ENCODE results near the gene GALNS.
A peak's percentile ranks its signal among the peaks of the same experiment; 100 is the strongest.

Gene GALNS

DNA sequence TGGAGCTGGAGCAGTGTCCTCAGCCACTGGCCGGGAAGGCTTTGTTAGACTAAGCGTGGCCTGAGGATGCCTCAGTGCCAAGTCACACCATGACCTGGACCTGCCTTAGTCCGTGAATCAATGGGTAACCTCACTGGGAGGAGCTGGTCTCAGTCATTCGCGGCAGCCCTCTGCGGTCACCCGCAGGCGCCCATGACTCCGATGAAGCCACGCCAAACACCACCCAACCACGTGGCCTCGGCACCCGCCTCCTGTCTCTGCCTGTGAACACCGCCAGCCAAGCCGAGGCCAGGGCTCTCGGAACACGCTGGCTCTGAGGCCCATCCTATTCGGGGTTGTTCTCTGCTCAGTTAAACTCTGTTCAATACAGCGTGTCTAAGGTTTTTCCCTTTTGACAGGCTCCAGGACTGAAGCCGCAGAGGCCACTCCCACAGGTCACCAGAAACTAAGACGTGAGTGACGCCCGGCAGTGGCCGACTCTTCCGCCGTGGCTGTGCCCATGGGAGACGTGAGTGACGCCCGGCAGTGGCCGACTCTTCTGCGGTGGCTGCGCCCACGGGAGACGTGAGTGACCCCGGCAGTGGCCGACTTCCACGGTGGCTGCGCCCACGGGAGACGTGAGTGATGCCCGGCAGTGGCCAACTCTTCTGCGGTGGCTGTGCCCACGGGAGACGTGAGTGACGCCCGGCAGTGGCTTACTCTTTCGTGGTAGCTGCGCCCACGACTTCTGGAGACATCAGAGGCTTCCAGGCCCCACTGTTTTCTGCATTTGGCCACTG is 26.6 kb upstream of the GALNS start:
- ATAC-seq, result no peak
- TF ChIP-seq, protein P1, sequence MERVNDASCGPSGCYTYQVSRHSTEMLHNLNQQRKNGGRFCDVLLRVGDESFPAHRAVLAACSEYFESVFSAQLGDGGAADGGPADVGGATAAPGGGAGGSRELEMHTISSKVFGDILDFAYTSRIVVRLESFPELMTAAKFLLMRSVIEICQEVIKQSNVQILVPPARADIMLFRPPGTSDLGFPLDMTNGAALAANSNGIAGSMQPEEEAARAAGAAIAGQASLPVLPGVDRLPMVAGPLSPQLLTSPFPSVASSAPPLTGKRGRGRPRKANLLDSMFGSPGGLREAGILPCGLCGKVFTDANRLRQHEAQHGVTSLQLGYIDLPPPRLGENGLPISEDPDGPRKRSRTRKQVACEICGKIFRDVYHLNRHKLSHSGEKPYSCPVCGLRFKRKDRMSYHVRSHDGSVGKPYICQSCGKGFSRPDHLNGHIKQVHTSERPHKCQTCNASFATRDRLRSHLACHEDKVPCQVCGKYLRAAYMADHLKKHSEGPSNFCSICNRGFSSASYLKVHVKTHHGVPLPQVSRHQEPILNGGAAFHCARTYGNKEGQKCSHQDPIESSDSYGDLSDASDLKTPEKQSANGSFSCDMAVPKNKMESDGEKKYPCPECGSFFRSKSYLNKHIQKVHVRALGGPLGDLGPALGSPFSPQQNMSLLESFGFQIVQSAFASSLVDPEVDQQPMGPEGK (CRISPR knock-in tag; IDR thresholded peaks at IDR 0.05; ENCODE audit: borderline replicate concordance), result no peak
- TF ChIP-seq PPARA (CRISPR knock-in tag; IDR thresholded peaks at IDR 0.05; ENCODE audit: borderline replicate concordance) (no peak), RARB (CRISPR knock-in tag; IDR thresholded peaks at IDR 0.05) (no peak), ZFP3 (CRISPR knock-in tag; IDR thresholded peaks at IDR 0.05) (no peak), OSR1 (CRISPR knock-in tag; IDR thresholded peaks at IDR 0.05) (no peak)

DNA sequence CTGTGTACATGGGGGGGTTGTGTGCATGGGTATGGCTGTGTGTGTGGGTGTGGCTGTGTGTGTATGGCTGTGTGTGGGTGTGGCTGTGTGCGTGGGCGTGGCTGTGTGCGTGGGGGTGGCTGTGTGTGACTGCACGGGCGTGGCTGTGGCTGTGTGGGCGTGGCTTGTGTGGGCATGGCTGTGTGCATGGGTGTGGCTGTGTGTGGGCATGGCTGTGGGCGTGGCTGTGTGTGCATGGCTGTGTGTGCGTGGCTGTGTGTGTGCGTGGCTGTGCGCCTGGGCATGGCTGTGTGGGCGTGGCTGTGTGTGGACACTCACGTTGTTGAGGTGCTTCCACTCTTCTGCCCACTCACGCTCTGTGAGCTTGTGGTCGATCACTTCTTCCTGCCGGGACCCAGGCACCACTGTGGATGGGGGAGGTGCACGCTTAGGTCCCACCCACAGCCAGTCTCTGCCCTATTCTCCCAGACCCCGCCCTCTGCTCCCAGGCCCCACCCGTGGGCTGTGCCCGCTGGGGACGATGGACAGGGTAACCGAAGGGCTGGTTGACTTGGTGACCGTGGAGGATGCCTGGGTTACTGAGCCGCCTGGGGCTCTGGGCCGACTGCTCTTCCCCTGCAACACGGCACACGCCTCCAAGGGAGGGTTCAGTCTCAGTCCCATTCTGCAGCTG is 25.7 kb upstream of the GALNS start:
- ATAC-seq, result peak; percentile 8; the same call in 2 of the 3 replicates
- no peak for TF ChIP-seq RARB (CRISPR knock-in tag; IDR thresholded peaks at IDR 0.05)
- TF ChIP-seq, protein P2, sequence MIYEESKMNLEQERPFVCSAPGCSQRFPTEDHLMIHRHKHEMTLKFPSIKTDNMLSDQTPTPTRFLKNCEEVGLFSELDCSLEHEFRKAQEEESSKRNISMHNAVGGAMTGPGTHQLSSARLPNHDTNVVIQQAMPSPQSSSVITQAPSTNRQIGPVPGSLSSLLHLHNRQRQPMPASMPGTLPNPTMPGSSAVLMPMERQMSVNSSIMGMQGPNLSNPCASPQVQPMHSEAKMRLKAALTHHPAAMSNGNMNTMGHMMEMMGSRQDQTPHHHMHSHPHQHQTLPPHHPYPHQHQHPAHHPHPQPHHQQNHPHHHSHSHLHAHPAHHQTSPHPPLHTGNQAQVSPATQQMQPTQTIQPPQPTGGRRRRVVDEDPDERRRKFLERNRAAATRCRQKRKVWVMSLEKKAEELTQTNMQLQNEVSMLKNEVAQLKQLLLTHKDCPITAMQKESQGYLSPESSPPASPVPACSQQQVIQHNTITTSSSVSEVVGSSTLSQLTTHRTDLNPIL (CRISPR knock-in tag; IDR thresholded peaks at IDR 0.05; ENCODE audit: low read depth), result no peak
- no peak for TF ChIP-seq TOX (CRISPR knock-in tag; IDR thresholded peaks at IDR 0.05; ENCODE audit: borderline replicate concordance)
- TF ChIP-seq, protein P3, sequence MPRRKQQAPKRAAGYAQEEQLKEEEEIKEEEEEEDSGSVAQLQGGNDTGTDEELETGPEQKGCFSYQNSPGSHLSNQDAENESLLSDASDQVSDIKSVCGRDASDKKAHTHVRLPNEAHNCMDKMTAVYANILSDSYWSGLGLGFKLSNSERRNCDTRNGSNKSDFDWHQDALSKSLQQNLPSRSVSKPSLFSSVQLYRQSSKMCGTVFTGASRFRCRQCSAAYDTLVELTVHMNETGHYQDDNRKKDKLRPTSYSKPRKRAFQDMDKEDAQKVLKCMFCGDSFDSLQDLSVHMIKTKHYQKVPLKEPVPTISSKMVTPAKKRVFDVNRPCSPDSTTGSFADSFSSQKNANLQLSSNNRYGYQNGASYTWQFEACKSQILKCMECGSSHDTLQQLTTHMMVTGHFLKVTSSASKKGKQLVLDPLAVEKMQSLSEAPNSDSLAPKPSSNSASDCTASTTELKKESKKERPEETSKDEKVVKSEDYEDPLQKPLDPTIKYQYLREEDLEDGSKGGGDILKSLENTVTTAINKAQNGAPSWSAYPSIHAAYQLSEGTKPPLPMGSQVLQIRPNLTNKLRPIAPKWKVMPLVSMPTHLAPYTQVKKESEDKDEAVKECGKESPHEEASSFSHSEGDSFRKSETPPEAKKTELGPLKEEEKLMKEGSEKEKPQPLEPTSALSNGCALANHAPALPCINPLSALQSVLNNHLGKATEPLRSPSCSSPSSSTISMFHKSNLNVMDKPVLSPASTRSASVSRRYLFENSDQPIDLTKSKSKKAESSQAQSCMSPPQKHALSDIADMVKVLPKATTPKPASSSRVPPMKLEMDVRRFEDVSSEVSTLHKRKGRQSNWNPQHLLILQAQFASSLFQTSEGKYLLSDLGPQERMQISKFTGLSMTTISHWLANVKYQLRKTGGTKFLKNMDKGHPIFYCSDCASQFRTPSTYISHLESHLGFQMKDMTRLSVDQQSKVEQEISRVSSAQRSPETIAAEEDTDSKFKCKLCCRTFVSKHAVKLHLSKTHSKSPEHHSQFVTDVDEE (CRISPR knock-in tag; IDR thresholded peaks at IDR 0.05), result no peak
- TF ChIP-seq ARNTL (CRISPR knock-in tag; IDR thresholded peaks at IDR 0.05; ENCODE audit: borderline replicate concordance, low read depth), result no peak
- TF ChIP-seq OSR1 (CRISPR knock-in tag; IDR thresholded peaks at IDR 0.05), result no peak
- TF ChIP-seq, protein P4, sequence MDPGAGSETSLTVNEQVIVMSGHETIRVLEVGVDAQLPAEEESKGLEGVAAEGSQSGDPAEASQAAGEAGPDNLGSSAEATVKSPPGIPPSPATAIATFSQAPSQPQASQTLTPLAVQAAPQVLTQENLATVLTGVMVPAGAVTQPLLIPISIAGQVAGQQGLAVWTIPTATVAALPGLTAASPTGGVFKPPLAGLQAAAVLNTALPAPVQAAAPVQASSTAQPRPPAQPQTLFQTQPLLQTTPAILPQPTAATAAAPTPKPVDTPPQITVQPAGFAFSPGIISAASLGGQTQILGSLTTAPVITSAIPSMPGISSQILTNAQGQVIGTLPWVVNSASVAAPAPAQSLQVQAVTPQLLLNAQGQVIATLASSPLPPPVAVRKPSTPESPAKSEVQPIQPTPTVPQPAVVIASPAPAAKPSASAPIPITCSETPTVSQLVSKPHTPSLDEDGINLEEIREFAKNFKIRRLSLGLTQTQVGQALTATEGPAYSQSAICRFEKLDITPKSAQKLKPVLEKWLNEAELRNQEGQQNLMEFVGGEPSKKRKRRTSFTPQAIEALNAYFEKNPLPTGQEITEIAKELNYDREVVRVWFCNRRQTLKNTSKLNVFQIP (CRISPR knock-in tag; IDR thresholded peaks at IDR 0.05; ENCODE audit: borderline replicate concordance, low read depth), result no peak
- no peak for TF ChIP-seq PPARA (CRISPR knock-in tag; IDR thresholded peaks at IDR 0.05; ENCODE audit: borderline replicate concordance)

DNA sequence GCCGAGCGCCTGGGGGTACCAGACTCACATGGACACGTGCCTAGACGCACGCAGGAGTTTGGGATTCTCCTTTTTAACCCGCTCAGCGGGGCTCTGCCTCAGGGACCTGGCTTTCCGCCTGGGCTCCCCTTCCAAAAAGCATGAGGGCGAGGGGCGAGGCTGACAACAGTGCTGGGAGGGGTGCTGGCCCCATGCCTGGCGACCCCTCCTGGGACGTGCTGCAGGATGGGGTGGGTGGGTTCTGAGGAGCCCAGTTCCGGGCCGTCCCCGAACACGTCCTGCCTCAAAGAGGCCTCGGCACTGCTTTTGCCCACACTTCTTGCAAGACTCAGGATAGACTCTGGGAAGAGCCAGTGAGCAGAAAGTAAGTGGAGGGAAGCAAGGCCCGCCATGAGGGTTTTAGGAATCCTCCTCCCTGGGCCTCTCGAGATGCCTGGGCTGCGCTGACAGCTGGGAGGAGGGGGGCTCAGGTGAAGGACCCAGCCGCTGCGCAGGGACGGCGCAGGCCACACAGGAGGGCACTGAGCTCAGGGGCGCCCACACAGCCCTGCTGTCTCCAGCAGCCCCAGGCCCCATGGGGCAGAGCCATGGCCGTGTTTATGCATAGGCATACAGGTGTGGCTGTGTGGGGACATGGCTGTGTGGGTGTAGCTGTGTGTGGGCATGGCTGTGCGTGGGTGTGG is 25.1 kb upstream of the GALNS start:
- peak; percentile 14 for ATAC-seq
- no peak for TF ChIP-seq ISL1 (CRISPR knock-in tag; IDR thresholded peaks at IDR 0.05)
- TF ChIP-seq ZNF565 (CRISPR knock-in tag; conservative IDR thresholded peaks at IDR 0.05; ENCODE audit: low read depth), result no peak
- no peak for TF ChIP-seq BACH2 (CRISPR knock-in tag; IDR thresholded peaks at IDR 0.05; ENCODE audit: borderline replicate concordance)
- TF ChIP-seq TCF4 (CRISPR knock-in tag; IDR thresholded peaks at IDR 0.05; ENCODE audit: borderline replicate concordance), result no peak
- no peak for TF ChIP-seq TOX (CRISPR knock-in tag; IDR thresholded peaks at IDR 0.05; ENCODE audit: borderline replicate concordance)
- no peak for TF ChIP-seq GLIS3 (CRISPR knock-in tag; IDR thresholded peaks at IDR 0.05)
- TF ChIP-seq, protein P3 (CRISPR knock-in tag; IDR thresholded peaks at IDR 0.05), result no peak
- TF ChIP-seq RARB (CRISPR knock-in tag; IDR thresholded peaks at IDR 0.05), result no peak
- no peak for TF ChIP-seq CSDC2 (CRISPR knock-in tag; IDR thresholded peaks at IDR 0.05)
- no peak for TF ChIP-seq ZNF8 (CRISPR knock-in tag; IDR thresholded peaks at IDR 0.05)
- TF ChIP-seq, protein P5, sequence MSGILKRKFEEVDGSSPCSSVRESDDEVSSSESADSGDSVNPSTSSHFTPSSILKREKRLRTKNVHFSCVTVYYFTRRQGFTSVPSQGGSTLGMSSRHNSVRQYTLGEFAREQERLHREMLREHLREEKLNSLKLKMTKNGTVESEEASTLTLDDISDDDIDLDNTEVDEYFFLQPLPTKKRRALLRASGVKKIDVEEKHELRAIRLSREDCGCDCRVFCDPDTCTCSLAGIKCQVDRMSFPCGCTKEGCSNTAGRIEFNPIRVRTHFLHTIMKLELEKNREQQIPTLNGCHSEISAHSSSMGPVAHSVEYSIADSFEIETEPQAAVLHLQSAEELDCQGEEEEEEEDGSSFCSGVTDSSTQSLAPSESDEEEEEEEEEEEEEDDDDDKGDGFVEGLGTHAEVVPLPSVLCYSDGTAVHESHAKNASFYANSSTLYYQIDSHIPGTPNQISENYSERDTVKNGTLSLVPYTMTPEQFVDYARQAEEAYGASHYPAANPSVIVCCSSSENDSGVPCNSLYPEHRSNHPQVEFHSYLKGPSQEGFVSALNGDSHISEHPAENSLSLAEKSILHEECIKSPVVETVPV (CRISPR knock-in tag; IDR thresholded peaks at IDR 0.05), result no peak

Measured in SK-N-SH treated with all-trans-retinoic acid at 6 μM for 48 hours (cell line).